GM12891 (cell line): Measurements from ENCODE around the gene GNAO1.

Experiments
- POLR2A ChIP-seq: IDR thresholded peaks from 2 replicates; pipeline ENCODE4 v1.6.1; 2011; ENCODE audit warnings: low read depth, low read length, control low read depth
- POLR2AphosphoS5 ChIP-seq: IDR thresholded peaks from 2 replicates; pipeline ENCODE4 v1.6.1; 2011; ENCODE audit warnings: low read depth, low read length, control low read depth
- TAF1 ChIP-seq: IDR thresholded peaks from 2 replicates; pipeline ENCODE4 v1.6.1; 2011; ENCODE audit warnings: low read depth, low read length, control low read depth

GRCh38 chr16:56387396-56387795 is 196.1 kb downstream of the GNAO1 start:
- TF ChIP-seq POLR2AphosphoS5 (no peak), POLR2A (no peak), TAF1 (no peak)
